HepG2 (cell line): Measurements from ENCODE around the gene RALB.

ENCODE experiments used
- CTCF ChIP-seq: sonication (generic); formaldehyde crosslinking; IDR thresholded peaks from 2 replicates; pipeline ENCODE4 v1.5.0; 2020; ENCODE audit warnings: mild to moderate bottlenecking, missing genetic modification reagents, moderate library complexity
- FOSL1 ChIP-seq: sonication (generic); formaldehyde crosslinking; IDR thresholded peaks from 2 replicates; pipeline ENCODE4 v1.9.0; 2021; ENCODE audit warnings: missing genetic modification reagents, borderline replicate concordance
- POLR2AphosphoS5 ChIP-seq: IDR thresholded peaks from 2 replicates; pipeline ENCODE4 v1.6.1; 2012; ENCODE audit warnings: low read depth, low read length
- SRF ChIP-seq: IDR thresholded peaks from 2 replicates; pipeline ENCODE4 v1.6.1; 2011; ENCODE audit warnings: mild to moderate bottlenecking, low read depth, low read length, moderate library complexity
- ZNF124 ChIP-seq: sonication (generic); formaldehyde crosslinking; IDR thresholded peaks from 2 replicates; pipeline ENCODE4 v1.4.0; 2020; ENCODE audit warnings: missing genetic modification reagents
- ZNF333 ChIP-seq: sonication (generic); formaldehyde crosslinking; IDR thresholded peaks from 2 replicates; pipeline ENCODE4 v1.4.0; 2020; ENCODE audit warnings: mild to moderate bottlenecking, missing genetic modification reagents, borderline replicate concordance

GRCh38 chr2:120219291-120219690 is 33.4 kb upstream of the RALB start:
- no peak for TF ChIP-seq SRF
- TF ChIP-seq ZNF333 (CRISPR knock-in tag), result no peak
- TF ChIP-seq POLR2AphosphoS5, result no peak
- TF ChIP-seq ZNF124 (CRISPR knock-in tag), result no peak
- no peak for TF ChIP-seq CTCF (CRISPR knock-in tag)
- no peak for TF ChIP-seq FOSL1 (CRISPR knock-in tag)
